OCI-LY7 (cell line): Measurements from ENCODE around the gene TK2. TPM values are rescaled to one million over a fixed set of nuclear protein-coding genes. Genes with fewer than 3 reads are reported as not detected.

ENCODE experiments used
- BruUV-seq: library from RNA; stranded (reverse); fragments of 400-500 nt; replicated peaks from 2 replicates; lab custom pipeline; 2021; lab: Mats Ljungman, UMichigan
- CTCF ChIA-PET: fragments of 300-600 bp; sonication (Branson Sonifier 250); formaldehyde crosslinking; loops from one replicate; lab custom pipeline; 2022; ENCODE audit warnings: antibody characterized with exemption; ENCODE audit not compliant: unreplicated experiment; lab: Charles Lee
- POLR2A ChIA-PET: fragments of 300-600 bp; sonication (Branson Sonifier 250); formaldehyde crosslinking; loops from one replicate; lab custom pipeline; 2022; ENCODE audit warnings: antibody characterized with exemption; lab: Charles Lee
- DNase-seq: peaks from one replicate; pipeline ENCODE4 v3.0.0-alpha.2; 2015; ENCODE audit warnings: low spot score
- H2AFZ ChIP-seq: fragments of 200-600 bp; sonication (generic), shearing (Covaris generic); 2 replicates; pipeline ENCODE4 v1.6.1; 2014; ENCODE audit warnings: mild to moderate bottlenecking, antibody characterized with exemption, low read length, moderate library complexity
- H3K27ac ChIP-seq: fragments of 200-600 bp; sonication (generic); 2 replicates; pipeline ENCODE4 v1.5.1; 2014; ENCODE audit warnings: mixed run types, low read depth, mild to moderate bottlenecking, moderate library complexity, low read length, inconsistent platforms; ENCODE audit not compliant: poor library complexity, severe bottlenecking
- H3K36me3 ChIP-seq: fragments of 200-600 bp; sonication (generic); 2 replicates; pipeline ENCODE4 v1.6.1; 2014; ENCODE audit warnings: mild to moderate bottlenecking, antibody characterized with exemption, low read length, moderate library complexity, mixed read lengths; ENCODE audit not compliant: insufficient read depth
- H3K4me1 ChIP-seq: fragments of 200-600 bp; sonication (generic); 2 replicates; pipeline ENCODE4 v1.5.1; 2014; ENCODE audit warnings: mild to moderate bottlenecking, low read length; ENCODE audit not compliant: insufficient read depth, poor library complexity, severe bottlenecking
- H3K4me2 ChIP-seq: fragments of 200-600 bp; sonication (generic); 2 replicates; pipeline ENCODE4 v1.6.1; 2014; ENCODE audit warnings: mild to moderate bottlenecking, low read length
- H3K4me3 ChIP-seq: fragments of 200-600 bp; sonication (generic); 2 replicates; pipeline ENCODE4 v1.5.1; 2014; ENCODE audit warnings: mild to moderate bottlenecking, low read depth, low read length; ENCODE audit not compliant: poor library complexity, severe bottlenecking
- H3K79me2 ChIP-seq: fragments of 200-600 bp; sonication (generic); 2 replicates; pipeline ENCODE4 v1.6.1; 2016; ENCODE audit warnings: low read depth, mild to moderate bottlenecking, low read length, moderate library complexity, mixed read lengths; ENCODE audit not compliant: insufficient read depth
- H3K9me2 ChIP-seq: fragments of 200-600 bp; sonication (generic); 2 replicates; pipeline ENCODE4 v1.6.1; 2016; ENCODE audit warnings: mild to moderate bottlenecking, low read length, mixed read lengths; ENCODE audit not compliant: insufficient read depth
- H3K9me3 ChIP-seq: fragments of 200-600 bp; sonication (generic); 2 replicates; pipeline ENCODE4 v1.6.1; 2014; ENCODE audit warnings: mild to moderate bottlenecking, mixed run types, low read length, mixed read lengths
- H4K20me1 ChIP-seq: fragments of 200-600 bp; sonication (generic); 2 replicates; pipeline ENCODE4 v1.6.1; 2014; ENCODE audit warnings: mild to moderate bottlenecking, antibody characterized with exemption, low read length, moderate library complexity, mixed read lengths; ENCODE audit not compliant: insufficient read depth
- EZH2phosphoT487 ChIP-seq: fragments of 200-600 bp; sonication (generic); IDR thresholded peaks from 2 replicates; pipeline ENCODE4 v1.6.1; 2018; ENCODE audit warnings: low read depth, borderline replicate concordance, mild to moderate bottlenecking, mixed run types, antibody characterized with exemption, low read length, moderate library complexity, mixed read lengths
- intact Hi-C: fragments of 100-400 bp; cut with micrococcal nuclease; formaldehyde crosslinking; loops from one replicate; pipeline ENCODE4 v1.10.0; 2022; ENCODE audit not compliant: unreplicated experiment
- total RNA-seq, 2 experiments: library from RNA; depleted of rRNA in 1 of 2; stranded (reverse); fragments of >200 nt in 1 of 2; shearing (Covaris generic) in 1 of 2; gene quantifications; 2 replicates each; pipeline ENCODE4 v1.2.3, GENCODE V29; 2014 to 2022
- TF ChIP-seq, protein P1 (sequence below): fragments of 200-600 bp; sonication (generic); conservative IDR thresholded peaks from 2 replicates; pipeline ENCODE4 v1.5.1; 2014; ENCODE audit warnings: mild to moderate bottlenecking, antibody characterized with exemption, low read length, moderate library complexity, mixed read lengths

Gene TK2
- total RNA-seq, 2 experiments from 2014 or later = 0.06 to 1.9 TPM

DNA sequence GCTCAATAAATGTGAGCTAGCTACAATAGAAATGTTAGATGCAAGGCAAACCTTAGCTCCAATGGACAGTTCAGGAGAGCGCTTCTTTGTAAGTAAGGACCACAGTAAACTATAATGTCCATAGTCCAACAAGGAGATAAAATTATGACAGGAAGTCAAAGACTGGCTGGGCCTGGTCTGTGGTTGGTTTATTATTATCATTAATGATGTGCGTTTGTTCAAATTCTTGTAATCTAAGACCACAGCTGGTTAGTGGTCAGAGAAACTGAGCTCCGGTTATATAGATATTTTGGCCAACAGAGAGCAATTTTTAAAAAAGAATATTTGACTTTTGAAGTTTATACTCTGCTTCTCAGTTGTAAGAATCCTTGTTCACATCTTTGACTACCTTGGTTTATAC, 24.6 kb upstream of the TK2 start:
- POLR2A ChIA-PET = no interaction called here
- TF ChIP-seq, protein P1, sequence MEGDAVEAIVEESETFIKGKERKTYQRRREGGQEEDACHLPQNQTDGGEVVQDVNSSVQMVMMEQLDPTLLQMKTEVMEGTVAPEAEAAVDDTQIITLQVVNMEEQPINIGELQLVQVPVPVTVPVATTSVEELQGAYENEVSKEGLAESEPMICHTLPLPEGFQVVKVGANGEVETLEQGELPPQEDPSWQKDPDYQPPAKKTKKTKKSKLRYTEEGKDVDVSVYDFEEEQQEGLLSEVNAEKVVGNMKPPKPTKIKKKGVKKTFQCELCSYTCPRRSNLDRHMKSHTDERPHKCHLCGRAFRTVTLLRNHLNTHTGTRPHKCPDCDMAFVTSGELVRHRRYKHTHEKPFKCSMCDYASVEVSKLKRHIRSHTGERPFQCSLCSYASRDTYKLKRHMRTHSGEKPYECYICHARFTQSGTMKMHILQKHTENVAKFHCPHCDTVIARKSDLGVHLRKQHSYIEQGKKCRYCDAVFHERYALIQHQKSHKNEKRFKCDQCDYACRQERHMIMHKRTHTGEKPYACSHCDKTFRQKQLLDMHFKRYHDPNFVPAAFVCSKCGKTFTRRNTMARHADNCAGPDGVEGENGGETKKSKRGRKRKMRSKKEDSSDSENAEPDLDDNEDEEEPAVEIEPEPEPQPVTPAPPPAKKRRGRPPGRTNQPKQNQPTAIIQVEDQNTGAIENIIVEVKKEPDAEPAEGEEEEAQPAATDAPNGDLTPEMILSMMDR = no peak
- TF ChIP-seq EZH2phosphoT487 = no peak
- no peak overlapping the region for H3K4me3 ChIP-seq

DNA sequence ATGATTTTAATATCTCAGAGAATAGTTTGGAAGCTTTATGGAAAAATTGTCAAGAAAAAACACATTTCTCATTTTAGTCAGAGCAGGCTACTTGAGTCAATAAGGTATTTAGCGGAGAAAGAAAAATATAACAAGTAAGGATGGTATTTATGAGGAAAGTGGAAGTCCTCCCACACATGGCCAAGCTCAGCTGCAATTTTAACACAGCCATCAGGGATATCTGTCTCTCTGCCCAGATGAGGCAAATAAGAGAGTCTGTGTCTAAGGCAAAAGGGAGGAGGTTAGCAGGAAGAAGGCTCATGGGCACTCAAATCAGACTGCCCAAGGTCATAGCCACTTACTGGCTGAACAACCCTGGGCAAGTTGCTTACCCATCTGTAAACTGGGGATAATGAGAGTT, 24.2 kb upstream of the TK2 start:
- Histone ChIP-seq H3K4me1 (no peaks in the 10 kb centered on the region), H2AFZ (no peak overlapping the region), H3K79me2 (no peaks in the 10 kb centered on the region), H3K27ac (no peak overlapping the region), H3K9me3 (no peaks in the 10 kb centered on the region), H3K4me2 (no peak overlapping the region), H4K20me1 (no peaks in the 10 kb centered on the region), H3K4me3 (no peak overlapping the region), H3K9me2 (no peaks in the 10 kb centered on the region), H3K36me3 (0 out of 2 replicates have a peak, but pooled peaks cover 5% of the 10 kb centered on the region)
- intact Hi-C loops = no loop called here
- BruUV-seq = no TSS peak
- POLR2A ChIA-PET = interaction anchor here (0.7 kb wide), 2 partner anchors 45 to 953 kb away, joined by 3 read pairs; no protein-coding TSS in a partner anchor
- TF ChIP-seq, protein P1 = no peak
- TF ChIP-seq EZH2phosphoT487 = no peak
- CTCF ChIA-PET = no interaction called here
- no peak for DNase-seq

More for the DNA sequence above, 24.6 kb upstream of the TK2 start:
- H2AFZ ChIP-seq = no peak overlapping the region
- no peak for DNase-seq
- H3K4me1 ChIP-seq = no peaks in the 10 kb centered on the region
- BruUV-seq = no TSS peak
- H4K20me1 ChIP-seq = no peaks in the 10 kb centered on the region
- no peak overlapping the region for H3K4me2 ChIP-seq
- no peaks in the 10 kb centered on the region for H3K79me2 ChIP-seq
- H3K9me2 ChIP-seq = no peaks in the 10 kb centered on the region
- no peak overlapping the region for H3K27ac ChIP-seq
- H3K36me3 ChIP-seq = 0 out of 2 replicates have a peak, but pooled peaks cover 5% of the 10 kb centered on the region
- CTCF ChIA-PET = no interaction called here
- intact Hi-C loops = no loop called here
- H3K9me3 ChIP-seq = no peaks in the 10 kb centered on the region

DNA sequence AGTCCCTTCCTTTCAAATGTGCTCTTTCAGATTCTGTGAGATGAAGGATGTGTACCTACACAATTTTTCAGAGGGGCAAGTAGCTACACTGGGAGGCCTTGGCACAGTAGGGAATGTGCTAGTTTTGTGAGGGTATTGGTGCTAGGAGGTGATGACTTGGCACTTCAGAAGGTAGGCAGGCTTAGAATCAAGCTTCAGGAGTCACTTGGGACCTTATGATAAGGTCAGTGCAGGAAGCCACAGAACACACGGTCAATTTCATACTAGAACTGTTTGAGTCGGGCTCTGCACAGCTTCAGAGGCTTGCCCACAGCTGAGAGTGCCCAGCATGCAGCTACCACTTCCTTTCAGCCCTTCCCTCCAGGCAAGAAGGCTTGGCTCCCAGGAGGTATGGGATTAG, 22.4 kb upstream of the TK2 start:
- TF ChIP-seq, protein P1 = no peak
- ChIA-PET CTCF (interaction anchor here (1.4 kb wide), 1 partner anchor 9 kb away, joined by 3 read pairs; no protein-coding TSS in a partner anchor), POLR2A (interaction anchor here (1.1 to 1.3 kb wide), 2 partner anchors 9 to 11 kb away, joined by 3 to 4 read pairs; no protein-coding TSS in a partner anchor)
- no peaks in the 10 kb centered on the region for H3K79me2 ChIP-seq
- H3K9me3 ChIP-seq = no peaks in the 10 kb centered on the region
- H4K20me1 ChIP-seq = no peaks in the 10 kb centered on the region
- peaks cover 9% of the 10 kb centered on the region; the same call in 1 of the 2 replicates for H3K36me3 ChIP-seq
- no peaks in the 10 kb centered on the region for H3K4me1 ChIP-seq
- no peak overlapping the region for H2AFZ ChIP-seq
- no peak overlapping the region for H3K4me2 ChIP-seq
- intact Hi-C loops = no loop called here
- H3K9me2 ChIP-seq = no peaks in the 10 kb centered on the region
- no TSS peak for BruUV-seq
- no peak overlapping the region for H3K27ac ChIP-seq
- DNase-seq = no peak
- H3K4me3 ChIP-seq = no peak overlapping the region
